Right cardiac atrium (tissue), 5 donors: Measurements from ENCODE around the gene APBB2. TPM values are rescaled to one million over a fixed set of nuclear protein-coding genes. Genes with fewer than 3 reads are reported as not detected.

Experiments used
- ATAC-seq, 2 donors: fragments of 200-7000 bp; cut with Tn5 transposase; one replicate each; pipeline versions ENCODE4 v1.8.0 to v1.9.1; 2020; ENCODE audit warnings: moderate library complexity in 2 of 2, mild to moderate bottlenecking in 1 of 2
- DNase-seq, 3 donors: peaks; one replicate each; pipeline ENCODE4 v3.0.0-alpha.2; 2020
- H3K27ac ChIP-seq: one replicate; pipeline ENCODE4 v1.5.1; 2013; ENCODE audit warnings: mild to moderate bottlenecking, low read length, control low read depth, moderate library complexity
- H3K27me3 ChIP-seq: one replicate; pipeline ENCODE4 v1.6.1; 2013; ENCODE audit not compliant: control insufficient read depth, insufficient read depth
- H3K4me1 ChIP-seq: one replicate; pipeline ENCODE4 v1.6.1; 2013; ENCODE audit warnings: low read length; ENCODE audit not compliant: control insufficient read depth, insufficient read depth
- H3K4me3 ChIP-seq: one replicate; pipeline ENCODE4 v1.5.1; 2013; ENCODE audit warnings: low read length, control low read depth
- H3K9me3 ChIP-seq: one replicate; pipeline ENCODE4 v1.6.1; 2013; ENCODE audit warnings: low read length; ENCODE audit not compliant: control insufficient read depth
- WGBS: extraction: QIAGEN DNeasy Blood & Tissue Kit; methylation state at CpG from one replicate; pipeline ENCODE4 v1.1.7; 2013; 5-methylcytosine and 5-hydroxymethylcytosine counted together
- intact Hi-C, 4 donors: fragments of 100-400 bp; cut with DNase I; formaldehyde crosslinking; loops; one replicate each; pipeline versions ENCODE4 v1.11.0 to v1.14.0; 2022 to 2023
- polyA plus RNA-seq: library from polyadenylated mRNA; stranded (reverse); fragments of 200-250 nt; gene quantifications from one replicate; pipeline ENCODE4 v1.2.3, GENCODE V29; 2013
- total RNA-seq, 4 donors: library from RNA; stranded (reverse); fragmentation: NEBNext Ultra II Directional; extraction: Animal tissue kit (Norgen Biotek cat#: 25700); gene quantifications; one replicate each; pipeline ENCODE4 v1.2.1, GENCODE V29; 2021
- donor health status: healthy with polysubstance abuse.
- donor health status: DM: no; HTN: yes; CAD: no.
- donor health status: DM: no; HTN: no; CAD: no.
- donor health status: DM: no; HTN: yes; CAD: no; lungs with severe emphysema.
- donor health status: DM: yes; HTN: yes; CAD: no.

The APBB2 gene
- total and polyA plus RNA-seq, 5 donors: 12.7 to 46.2 (median 37.0) TPM

DNA sequence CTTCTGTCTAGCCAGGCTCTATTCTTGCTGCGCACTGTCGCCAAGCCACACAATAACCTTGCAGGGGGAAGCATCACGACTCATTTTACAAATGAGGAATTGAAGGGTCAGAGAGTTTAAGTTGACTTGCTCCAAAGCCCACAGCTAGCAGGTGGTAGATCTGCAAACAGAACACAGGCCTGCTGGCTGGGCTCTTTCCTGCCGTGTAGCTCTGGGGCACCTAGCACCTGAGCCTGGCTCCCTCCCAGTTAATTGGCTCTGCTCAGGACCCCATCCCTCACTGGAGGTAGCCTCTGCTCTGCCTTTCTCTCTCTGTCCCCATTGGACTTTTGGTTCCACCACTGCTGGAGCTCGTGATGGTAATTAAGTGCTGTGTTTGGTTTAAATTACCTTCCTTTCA lies 366.1 kb downstream of the APBB2 start:
- Histone ChIP-seq H3K4me1 (peaks cover 4% of the 10 kb centered on the region), H3K4me3 (no peak overlapping the region), H3K27ac (no peak overlapping the region), H3K27me3 (no peaks in the 10 kb centered on the region), H3K9me3 (no peaks in the 10 kb centered on the region)
- WGBS: 86% methylated on average over 5 of the region's 5 CpGs
- DNase-seq: no peak
- intact Hi-C loops: loop anchor here in 1 of 4 donors (10.0 kb wide), 1 partner anchor 113 kb away; no protein-coding TSS in a partner anchor
- no peak for ATAC-seq

DNA sequence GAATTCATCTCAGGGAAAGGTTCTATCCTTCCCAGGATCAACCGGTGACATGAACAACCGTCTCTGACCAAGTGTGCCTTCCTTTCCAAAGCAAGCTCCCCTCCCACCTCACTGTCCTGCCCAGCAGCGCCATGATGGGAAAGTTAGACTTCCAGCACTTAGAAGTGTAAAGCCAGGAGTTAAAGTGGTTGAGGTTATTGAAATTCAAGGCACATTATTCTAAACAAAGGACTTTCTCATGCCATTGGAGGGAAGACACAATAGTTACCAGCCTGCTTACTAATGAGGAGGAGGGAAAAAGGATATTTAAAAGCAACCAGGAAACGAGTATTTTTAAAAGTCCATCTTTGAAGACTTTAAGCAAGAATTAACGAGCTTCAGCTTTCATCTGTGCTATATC lies 367.8 kb downstream of the APBB2 start:
- H3K27ac ChIP-seq: no peak overlapping the region
- peaks cover 10% of the 10 kb centered on the region for H3K4me1 ChIP-seq
- intact Hi-C loops: loop anchor here in 1 of 4 donors (10.0 kb wide), 1 partner anchor 112 kb away; no protein-coding TSS in a partner anchor
- no peaks in the 10 kb centered on the region for H3K27me3 ChIP-seq
- no peak overlapping the region for H3K4me3 ChIP-seq
- H3K9me3 ChIP-seq: no peaks in the 10 kb centered on the region
- ATAC-seq: no peak
- no peak for DNase-seq
- 88% methylated on average over 5 of the region's 5 CpGs for WGBS

DNA sequence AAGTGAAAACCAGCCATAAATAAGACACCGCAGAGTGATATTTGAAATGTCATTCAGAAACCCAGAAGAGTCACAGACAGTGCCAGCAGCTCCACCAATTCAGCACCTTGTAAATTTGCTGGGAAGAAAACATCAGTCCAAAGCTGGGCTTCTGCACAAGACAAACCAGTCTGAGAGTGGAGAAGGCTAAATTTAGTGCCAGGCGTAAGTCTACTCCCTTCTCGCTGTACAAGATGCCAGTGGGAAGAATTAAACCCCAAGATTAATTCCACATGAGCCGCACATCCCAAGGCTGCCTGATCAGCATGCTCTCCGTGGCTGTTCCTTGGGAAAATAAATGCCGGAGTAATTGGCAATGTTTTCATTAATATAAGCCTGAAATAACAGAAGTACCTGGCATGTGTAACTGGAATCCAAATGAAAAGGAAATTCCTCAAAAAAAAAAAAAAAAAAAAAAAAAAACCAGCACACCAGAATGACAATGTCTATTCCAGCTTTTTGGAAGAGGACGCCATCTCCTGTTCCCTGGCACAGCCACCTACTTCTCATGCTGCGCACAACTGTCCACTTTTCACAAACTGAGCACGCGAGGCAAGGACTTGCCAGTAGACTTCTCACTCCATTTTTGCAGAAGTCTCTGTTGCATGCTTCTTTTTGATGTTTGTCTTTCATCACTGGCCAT lies 369.0 kb downstream of the APBB2 start:
- no peak overlapping the region for H3K27ac ChIP-seq
- ATAC-seq: no peak
- no peak overlapping the region for H3K4me3 ChIP-seq

DNA sequence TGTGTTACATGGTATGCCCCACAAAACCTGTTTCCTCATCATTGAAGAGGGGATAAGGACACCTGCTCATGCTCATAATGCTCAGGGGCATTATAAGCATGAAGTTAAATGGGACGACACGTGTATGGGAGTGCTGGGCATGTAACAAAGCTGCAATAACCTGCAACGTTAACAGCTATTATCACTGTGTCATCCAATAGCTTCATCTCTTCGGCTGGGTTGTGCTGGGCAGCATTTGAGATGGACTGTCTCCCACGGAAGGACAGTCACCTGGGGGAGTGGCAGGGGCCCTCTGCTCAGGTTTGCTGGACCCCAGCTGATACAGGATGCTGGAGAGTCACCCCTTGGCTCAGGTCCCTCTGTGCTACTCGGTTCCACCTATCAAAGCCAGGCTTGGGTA lies 370.1 kb downstream of the APBB2 start:
- intact Hi-C loops: loop anchor here in 2 of 4 donors (5.0 to 10.0 kb wide), 2 partner anchors 53 to 109 kb away; no protein-coding TSS in a partner anchor

More for the DNA sequence above, 369.0 kb downstream of the APBB2 start:
- Histone ChIP-seq H3K27me3 (no peaks in the 10 kb centered on the region), H3K4me1 (peaks cover 10% of the 10 kb centered on the region), H3K9me3 (no peaks in the 10 kb centered on the region)
- WGBS: 56% methylated on average over 10 of the region's 10 CpGs
- DNase-seq: no peak
- intact Hi-C loops: loop anchor here in 1 of 4 donors (10.0 kb wide), 1 partner anchor 110 kb away; no protein-coding TSS in a partner anchor

DNA sequence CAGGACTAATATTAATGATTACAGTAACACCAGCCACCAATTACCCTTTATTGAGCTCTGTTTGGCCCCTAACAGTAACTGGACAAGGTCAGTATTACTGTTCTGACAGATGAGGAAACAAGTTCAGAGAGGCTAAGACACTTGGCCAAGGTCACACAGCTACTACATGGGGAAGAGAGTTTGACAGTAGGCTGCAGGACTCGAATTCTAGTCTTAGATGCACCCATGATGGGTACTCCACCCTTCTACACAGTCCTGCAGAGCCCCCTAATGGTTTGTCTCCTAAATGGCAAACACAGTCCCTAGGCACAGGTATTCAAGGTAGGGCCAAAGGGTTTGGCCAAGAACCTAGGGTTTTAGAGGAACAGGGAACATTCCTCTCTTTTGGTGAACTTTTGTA lies 370.6 kb downstream of the APBB2 start:
- DNase-seq (no peak), ATAC-seq (no peak)
- no peak overlapping the region for H3K4me3 ChIP-seq
- H3K4me1 ChIP-seq: peaks cover 10% of the 10 kb centered on the region
- no peaks in the 10 kb centered on the region for H3K27me3 ChIP-seq
- intact Hi-C loops: loop anchor here in 2 of 4 donors (5.0 to 10.0 kb wide), 2 partner anchors 54 to 109 kb away; no protein-coding TSS in a partner anchor
- no peaks in the 10 kb centered on the region for H3K9me3 ChIP-seq
- no peak overlapping the region for H3K27ac ChIP-seq
- WGBS: 86% methylated on average over 1 of the region's 1 CpG

More for the DNA sequence above, 370.1 kb downstream of the APBB2 start:
- no peak overlapping the region for H3K27ac ChIP-seq
- no peaks in the 10 kb centered on the region for H3K9me3 ChIP-seq
- DNase-seq (no peak), ATAC-seq (no peak)
- no peak overlapping the region for H3K4me3 ChIP-seq
- 82% methylated on average over 6 of the region's 6 CpGs for WGBS
- no peaks in the 10 kb centered on the region for H3K27me3 ChIP-seq
- peaks cover 10% of the 10 kb centered on the region for H3K4me1 ChIP-seq

DNA sequence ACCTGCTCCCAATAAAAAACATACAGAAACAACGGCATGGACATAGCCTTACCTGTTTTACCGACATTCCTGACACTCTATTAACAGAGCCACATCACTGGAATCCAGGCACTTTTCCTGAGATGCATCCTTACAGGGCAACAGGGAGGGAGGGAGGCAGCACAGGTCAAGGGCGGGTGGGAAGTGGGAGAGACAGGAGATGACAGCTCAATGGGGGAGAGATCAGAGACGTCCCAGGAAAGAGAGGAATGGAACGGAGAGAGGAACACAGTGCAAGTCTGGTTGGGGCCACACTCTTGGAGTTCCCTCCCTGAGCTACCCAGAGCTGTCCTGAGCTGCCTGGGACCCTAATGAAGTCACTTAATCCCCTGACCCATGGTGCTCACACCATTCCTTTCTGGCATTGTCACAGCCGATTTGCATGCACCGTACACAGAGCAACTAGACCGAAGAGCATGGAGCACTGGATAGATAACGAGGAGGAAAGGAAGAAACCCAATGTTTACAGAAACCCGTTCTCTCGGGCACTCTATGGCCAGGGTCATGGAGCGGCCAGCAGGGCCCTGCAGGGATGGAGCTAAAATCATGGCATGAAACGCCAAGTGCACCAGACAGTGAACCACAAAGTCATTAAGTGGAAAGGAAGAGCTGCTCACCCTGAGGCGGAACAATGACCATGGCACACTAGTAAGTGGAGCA lies 371.5 kb downstream of the APBB2 start:
- H3K4me1 ChIP-seq: peaks cover 10% of the 10 kb centered on the region
- peak; percentile 42 to 43 for ATAC-seq

DNA sequence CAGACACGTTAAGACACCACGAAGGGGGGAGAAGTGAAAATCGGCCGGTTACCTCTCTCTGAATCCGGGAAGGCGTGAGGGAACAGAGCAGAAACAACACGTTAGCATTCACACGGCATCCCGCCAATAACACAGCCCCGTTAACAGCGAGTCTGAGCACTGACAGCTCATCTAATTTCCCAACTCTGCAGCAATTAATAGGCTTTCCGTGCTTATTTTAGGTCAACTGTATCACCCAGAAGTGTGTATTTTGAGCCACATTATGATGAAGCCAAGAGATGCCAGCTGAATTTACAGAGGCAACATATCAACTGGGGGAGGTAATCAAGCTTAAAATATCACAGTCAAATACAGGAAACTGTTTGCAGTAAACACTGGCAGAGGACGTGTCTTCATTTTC lies 372.0 kb downstream of the APBB2 start:
- intact Hi-C loops: loop anchor here in 2 of 4 donors (5.0 to 10.0 kb wide), 2 partner anchors 55 to 108 kb away; no protein-coding TSS in a partner anchor
- 53% methylated on average over 13 of the region's 13 CpGs for WGBS
- Histone ChIP-seq H3K4me1 (peaks cover 12% of the 10 kb centered on the region), H3K27ac (peak overlapping the region; percentile 57), H3K4me3 (no peak overlapping the region), H3K9me3 (no peaks in the 10 kb centered on the region), H3K27me3 (no peaks in the 10 kb centered on the region)
- DNase-seq (peak; percentile 36 to 72 (median 61)), ATAC-seq (peak; percentile 59 to 63)

More for the DNA sequence above, 371.5 kb downstream of the APBB2 start:
- intact Hi-C loops: loop anchor here in 2 of 4 donors (5.0 to 10.0 kb wide), 2 partner anchors 54 to 108 kb away; no protein-coding TSS in a partner anchor
- Histone ChIP-seq H3K27ac (peak overlapping the region; percentile 53), H3K9me3 (no peaks in the 10 kb centered on the region), H3K4me3 (no peak overlapping the region), H3K27me3 (no peaks in the 10 kb centered on the region)
- DNase-seq: no peak
- WGBS: 48% methylated on average over 14 of the region's 14 CpGs

DNA sequence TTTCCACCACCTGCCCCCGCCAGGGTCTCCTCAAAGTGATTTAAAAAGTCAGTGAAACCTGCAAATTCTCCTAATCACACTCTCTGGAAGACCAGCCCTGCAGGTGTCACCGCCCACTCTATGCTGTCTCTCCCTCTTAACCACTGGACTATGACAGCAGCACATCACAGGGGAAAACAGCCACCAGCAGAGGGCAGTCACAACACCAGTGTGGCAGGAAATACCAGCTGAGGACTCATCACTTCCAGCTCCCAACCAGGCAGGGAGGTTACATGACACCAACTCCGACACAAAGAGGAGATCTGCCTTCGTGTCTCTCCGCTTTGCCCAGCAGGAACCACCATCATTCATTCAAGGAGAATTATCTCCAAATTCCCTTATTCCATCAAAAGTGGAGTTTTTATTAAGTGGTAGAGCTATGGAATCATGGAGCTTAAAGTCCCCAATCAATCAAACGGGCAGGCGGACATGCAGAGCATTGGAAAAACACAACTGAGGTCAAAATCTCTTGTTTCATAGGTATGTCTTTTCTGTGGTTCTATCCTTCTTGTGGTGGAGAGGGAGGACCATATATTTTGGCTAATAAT lies 373.3 kb downstream of the APBB2 start:
- intact Hi-C loops: loop anchor here in 2 of 4 donors (5.0 to 10.0 kb wide), 2 partner anchors 56 to 106 kb away; no protein-coding TSS in a partner anchor
- ATAC-seq (peak; percentile 50 to 81), DNase-seq (peak; percentile 75 to 91 (median 86))
- Histone ChIP-seq H3K4me1 (peaks cover 14% of the 10 kb centered on the region), H3K27ac (no peak overlapping the region), H3K27me3 (no peaks in the 10 kb centered on the region), H3K4me3 (no peak overlapping the region), H3K9me3 (no peaks in the 10 kb centered on the region)
- 80% methylated on average over 7 of the region's 7 CpGs for WGBS

DNA sequence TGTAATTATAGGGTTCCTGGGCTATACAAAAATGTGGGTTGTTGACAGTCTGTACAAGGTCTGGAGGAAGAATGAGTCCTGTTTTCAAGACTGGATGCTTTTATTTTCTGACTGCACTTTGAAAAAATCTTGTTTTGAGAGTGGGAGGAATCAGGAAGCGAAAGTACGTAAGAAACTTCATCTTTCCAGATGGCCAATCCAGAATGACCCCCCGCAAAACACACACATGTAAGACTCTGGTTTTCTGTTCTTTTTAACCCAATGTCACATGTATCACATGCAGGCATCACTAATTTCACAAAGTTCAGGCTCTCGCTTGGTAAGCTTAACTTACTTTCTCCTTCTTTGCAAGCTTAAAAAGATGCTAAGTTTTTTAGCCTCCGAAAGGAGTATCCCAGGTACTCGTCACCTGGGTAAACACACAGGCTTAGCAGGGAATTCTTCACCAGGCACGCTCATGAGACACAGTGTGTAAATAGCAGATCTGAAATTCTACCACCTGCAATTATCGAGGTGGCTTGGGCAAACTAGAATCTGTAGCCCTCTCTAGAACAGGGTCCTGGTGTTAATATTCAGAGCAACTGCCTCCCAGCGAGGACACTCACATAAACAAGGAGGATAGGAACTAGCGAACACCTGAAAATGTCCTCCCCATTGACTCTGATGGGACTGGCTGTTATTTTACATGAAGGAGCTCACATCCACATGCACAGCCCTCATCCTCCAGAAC lies 373.9 kb downstream of the APBB2 start:
- no peak overlapping the region for H3K4me3 ChIP-seq
- no peaks in the 10 kb centered on the region for H3K27me3 ChIP-seq
- no peak overlapping the region for H3K27ac ChIP-seq
- peaks cover 12% of the 10 kb centered on the region for H3K4me1 ChIP-seq
- no peak for DNase-seq
- H3K9me3 ChIP-seq: no peaks in the 10 kb centered on the region
- no peak for ATAC-seq
- intact Hi-C loops: loop anchor here in 2 of 4 donors (5.0 to 10.0 kb wide), 2 partner anchors 57 to 106 kb away; no protein-coding TSS in a partner anchor
- 92% methylated on average over 10 of the region's 10 CpGs for WGBS

DNA sequence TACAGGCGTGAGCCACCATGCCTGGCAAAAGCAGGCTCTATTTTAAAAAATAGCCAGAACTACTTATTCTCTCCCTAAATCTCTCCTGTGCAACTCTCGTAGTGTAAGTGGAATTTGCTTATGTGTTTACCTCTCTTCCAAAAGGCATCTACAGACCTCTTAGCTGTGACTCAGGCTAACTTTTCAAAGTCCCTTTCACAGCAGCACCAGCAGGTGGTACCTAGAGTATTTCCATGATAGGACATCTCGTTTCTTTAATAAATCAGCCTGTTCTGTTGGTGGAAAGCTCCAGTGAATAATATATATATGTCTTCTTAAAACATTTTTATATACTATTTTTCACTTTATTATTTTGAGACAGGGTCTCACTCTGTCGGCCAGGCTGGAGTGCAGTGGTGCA lies 375.6 kb downstream of the APBB2 start:
- H3K27ac ChIP-seq: no peak overlapping the region
- no peak for ATAC-seq
- 91% methylated on average over 4 of the region's 4 CpGs for WGBS

More for the DNA sequence above, 375.6 kb downstream of the APBB2 start:
- no peak for DNase-seq
- intact Hi-C loops: no loop called here
- Histone ChIP-seq H3K4me3 (no peak overlapping the region), H3K4me1 (peaks cover 10% of the 10 kb centered on the region), H3K9me3 (no peaks in the 10 kb centered on the region), H3K27me3 (no peaks in the 10 kb centered on the region)
